Activated naive CD4-positive, alpha-beta T cell treated with anti-CD3 and anti-CD28 coated beads for 36 hours (primary cell): ENCODE measurements around the gene HHLA2. TPM values are rescaled to one million over a fixed set of nuclear protein-coding genes. Genes with fewer than 3 reads are reported as not detected.

Source experiments
- CTCF ChIA-PET: fragments of 350-600 bp; sonication (Branson Sonifier 250); formaldehyde crosslinking; loops from one replicate; lab custom pipeline; 2021; ENCODE audit warnings: antibody characterized with exemption; lab: Charles Lee
- DNase-seq: peaks from one replicate; pipeline ENCODE4 v3.0.0-alpha.2; 2020
- H3K27ac Mint-ChIP-seq: one replicate; pipeline ENCODE4 v1.8.0; 2021; ENCODE audit warnings: mild to moderate bottlenecking, mixed read lengths
- H3K27me3 Mint-ChIP-seq: one replicate; pipeline ENCODE4 v1.8.0; 2021; ENCODE audit warnings: low read depth, mixed read lengths
- H3K36me3 Mint-ChIP-seq: one replicate; pipeline ENCODE4 v1.8.0; 2021; ENCODE audit warnings: low read depth, mixed read lengths
- H3K4me1 Mint-ChIP-seq: one replicate; pipeline ENCODE4 v1.8.0; 2021; ENCODE audit warnings: low read depth, mixed read lengths
- H3K4me3 Mint-ChIP-seq: one replicate; pipeline ENCODE4 v1.8.0; 2021; ENCODE audit warnings: mild to moderate bottlenecking, moderate library complexity, mixed read lengths
- H3K9me3 Mint-ChIP-seq: one replicate; pipeline ENCODE4 v1.8.0; 2021; ENCODE audit warnings: mixed read lengths
- intact Hi-C: fragments of 100-400 bp; cut with micrococcal nuclease; formaldehyde crosslinking; loops from one replicate; pipeline ENCODE4 v1.15.1; 2023
- total RNA-seq, 2 experiments: library from RNA; stranded (reverse); gene quantifications; one replicate each; pipeline ENCODE4 v1.2.3, GENCODE V29; 2021

The HHLA2 gene
- total RNA-seq, 2 experiments from 2014 or later = 0.22 to 0.26 TPM

DNA sequence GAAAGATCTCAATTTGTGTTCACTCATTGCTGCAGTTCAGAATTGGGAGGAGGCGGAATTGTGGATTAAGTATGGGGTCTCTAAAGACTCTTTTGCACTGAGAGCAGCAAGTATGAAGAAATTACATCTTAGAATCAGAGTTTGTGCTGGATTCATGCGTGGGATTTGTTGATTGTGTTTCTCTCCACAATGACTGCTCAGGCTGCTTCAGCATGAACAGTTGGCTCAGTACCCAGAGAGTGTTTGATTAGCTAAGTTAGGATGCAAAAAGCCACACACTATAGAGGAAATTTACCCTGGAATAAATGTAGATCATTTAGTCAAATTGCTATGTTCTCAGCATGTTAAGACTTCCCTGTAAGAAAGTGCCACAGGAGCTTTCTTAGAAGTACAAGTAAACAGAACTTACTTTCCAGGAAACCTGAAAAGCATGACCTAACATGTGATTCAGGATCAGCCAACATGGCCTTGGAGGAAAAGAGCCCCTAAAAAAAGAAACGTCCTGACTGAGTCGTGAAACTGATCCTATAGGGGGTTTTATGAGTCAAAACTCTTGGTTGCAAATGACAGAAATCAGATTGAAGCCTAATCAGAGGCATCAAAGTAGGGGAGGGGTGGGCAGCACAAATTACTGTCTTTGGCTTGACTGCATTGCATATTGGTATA is 32.6 kb downstream of the HHLA2 start:
- intact Hi-C loops = no loop called here
- Mint-ChIP-seq H3K27me3 (no peaks in the 10 kb centered on the region), H3K4me1 (peaks cover 18% of the 10 kb centered on the region), H3K9me3 (peaks cover 8% of the 10 kb centered on the region), H3K27ac (no peak overlapping the region), H3K4me3 (no peak overlapping the region), H3K36me3 (no peaks in the 10 kb centered on the region)
- DNase-seq = no peak
- CTCF ChIA-PET = interaction anchor here (1.3 kb wide), 1 partner anchor 401 kb away, joined by 3 read pairs; no protein-coding TSS in a partner anchor

DNA sequence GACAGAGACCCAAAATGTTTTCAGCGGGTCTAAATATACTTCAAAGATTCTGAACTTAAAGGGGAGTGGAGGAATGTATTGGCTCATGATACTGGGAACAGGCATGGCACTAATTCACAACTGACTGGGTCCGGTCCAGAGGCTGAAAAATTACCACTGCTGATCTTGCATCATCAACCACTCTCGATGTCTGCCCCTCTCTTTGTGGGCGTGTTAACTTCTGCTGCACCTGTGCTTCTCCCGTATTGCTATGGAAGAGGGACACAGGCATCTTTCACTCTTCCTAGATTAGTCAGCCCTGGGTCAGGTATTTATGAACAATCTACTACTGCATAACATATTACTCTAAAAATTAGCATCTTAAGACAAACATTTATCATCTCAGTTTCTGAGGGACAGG is 33.2 kb downstream of the HHLA2 start:
- H3K9me3 Mint-ChIP-seq = peaks cover 8% of the 10 kb centered on the region
- H3K27ac Mint-ChIP-seq = no peak overlapping the region
- CTCF ChIA-PET = no interaction called here
- H3K4me1 Mint-ChIP-seq = peaks cover 18% of the 10 kb centered on the region
- intact Hi-C loops = no loop called here
- DNase-seq = no peak
- no peaks in the 10 kb centered on the region for H3K36me3 Mint-ChIP-seq
- no peaks in the 10 kb centered on the region for H3K27me3 Mint-ChIP-seq
- no peak overlapping the region for H3K4me3 Mint-ChIP-seq

DNA sequence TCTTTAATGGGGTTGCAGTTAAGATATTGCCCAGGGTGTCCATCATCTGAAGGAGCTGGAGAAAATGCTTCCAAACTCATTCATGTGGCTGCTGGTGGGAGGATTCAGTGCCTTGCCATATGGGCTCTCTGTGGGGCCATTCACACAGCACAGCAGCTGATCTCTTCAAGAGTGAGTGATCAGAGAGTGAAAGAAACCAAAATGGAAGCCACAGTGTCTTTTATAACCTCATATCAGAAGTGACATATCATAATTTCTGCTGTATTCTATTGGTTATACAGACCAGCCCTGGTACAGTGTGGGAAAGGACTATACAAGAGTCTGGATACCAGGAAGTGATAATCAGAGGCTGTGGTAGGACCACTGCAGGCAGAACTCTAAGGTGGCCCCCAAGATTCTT is 33.6 kb downstream of the HHLA2 start:
- DNase-seq = no peak
- intact Hi-C loops = no loop called here
- CTCF ChIA-PET = no interaction called here
- Mint-ChIP-seq H3K9me3 (peaks cover 8% of the 10 kb centered on the region), H3K27me3 (no peaks in the 10 kb centered on the region), H3K36me3 (no peaks in the 10 kb centered on the region), H3K27ac (no peak overlapping the region), H3K4me3 (no peak overlapping the region), H3K4me1 (peaks cover 18% of the 10 kb centered on the region)

DNA sequence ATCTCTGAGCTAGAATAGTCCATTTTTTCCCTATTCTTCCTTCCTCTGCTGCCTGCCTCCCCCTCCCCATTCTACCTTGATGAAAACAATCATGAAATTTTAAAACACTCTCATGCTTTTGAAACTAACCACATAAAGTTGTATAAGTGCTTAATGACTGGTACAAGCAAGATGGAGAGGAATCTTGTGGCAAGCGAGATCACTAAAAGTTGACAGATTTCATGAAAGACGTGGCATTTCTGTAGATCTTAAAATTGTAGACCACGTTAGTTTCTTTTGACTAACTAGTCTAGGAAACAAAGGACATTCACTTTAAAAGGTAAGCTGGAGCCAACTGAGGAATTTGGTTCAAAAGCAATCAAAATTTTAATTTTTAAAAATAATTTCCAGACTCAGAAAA is 35.4 kb downstream of the HHLA2 start:
- no peaks in the 10 kb centered on the region for H3K36me3 Mint-ChIP-seq
- no peak overlapping the region for H3K4me3 Mint-ChIP-seq
- H3K27me3 Mint-ChIP-seq = no peaks in the 10 kb centered on the region
- CTCF ChIA-PET = interaction anchor here (1.5 kb wide), 1 partner anchor 14 kb away, joined by 3 read pairs; no protein-coding TSS in a partner anchor
- H3K4me1 Mint-ChIP-seq = peaks cover 18% of the 10 kb centered on the region
- no peak overlapping the region for H3K27ac Mint-ChIP-seq
- peaks cover 5% of the 10 kb centered on the region for H3K9me3 Mint-ChIP-seq
- intact Hi-C loops = no loop called here
- DNase-seq = no peak

DNA sequence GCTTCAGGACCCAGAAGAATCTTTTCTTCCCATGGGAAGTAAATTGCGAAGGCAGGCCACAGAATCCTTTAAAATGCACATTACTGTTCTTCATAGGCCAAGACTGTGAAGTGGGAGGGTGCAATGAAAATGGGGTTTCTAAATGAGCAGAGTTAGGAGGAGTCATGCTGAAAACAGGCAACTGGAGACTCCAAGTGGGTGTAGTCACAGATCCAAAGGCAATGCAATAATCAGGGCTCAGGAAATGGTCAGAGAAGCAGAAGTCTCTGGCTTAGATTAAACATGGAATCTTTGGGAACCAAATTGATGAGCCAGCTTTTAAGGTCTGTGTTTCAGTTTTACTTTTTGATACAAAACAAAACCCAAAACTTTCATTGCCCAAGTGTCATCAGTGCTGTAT is 37.6 kb downstream of the HHLA2 start:
- no peaks in the 10 kb centered on the region for H3K36me3 Mint-ChIP-seq
- H3K27me3 Mint-ChIP-seq = no peaks in the 10 kb centered on the region
- no peak for DNase-seq
- CTCF ChIA-PET = no interaction called here
- H3K4me1 Mint-ChIP-seq = peaks cover 9% of the 10 kb centered on the region
- H3K27ac Mint-ChIP-seq = no peak overlapping the region
- no peak overlapping the region for H3K4me3 Mint-ChIP-seq
- no peaks in the 10 kb centered on the region for H3K9me3 Mint-ChIP-seq
- intact Hi-C loops = no loop called here

DNA sequence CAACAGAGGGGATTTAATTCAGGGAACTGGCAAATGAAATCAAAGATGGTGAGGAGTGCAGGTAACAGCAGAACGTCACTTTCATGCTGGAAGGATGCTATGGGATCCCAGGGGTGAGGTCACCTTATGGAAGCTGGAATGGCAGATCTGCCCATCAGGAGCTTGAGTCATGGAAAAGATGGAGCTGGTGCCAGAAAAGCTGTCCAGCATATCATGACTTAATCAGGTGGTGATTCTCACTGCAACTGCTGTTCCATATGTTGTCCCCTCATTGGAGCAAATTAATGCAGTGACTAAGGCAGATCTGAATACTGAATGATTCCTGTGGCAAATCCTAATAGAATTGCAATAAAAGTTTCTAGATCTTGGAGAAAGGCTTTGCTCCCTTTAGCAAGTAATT is 38.4 kb downstream of the HHLA2 start:
- no peak for DNase-seq
- peaks cover 3% of the 10 kb centered on the region for H3K4me1 Mint-ChIP-seq
- CTCF ChIA-PET = interaction anchor here (0.6 kb wide), 1 partner anchor 592 kb away, joined by 3 read pairs; no protein-coding TSS in a partner anchor
- H3K4me3 Mint-ChIP-seq = no peak overlapping the region
- intact Hi-C loops = no loop called here
- H3K27ac Mint-ChIP-seq = no peak overlapping the region
- no peaks in the 10 kb centered on the region for H3K27me3 Mint-ChIP-seq
- no peaks in the 10 kb centered on the region for H3K9me3 Mint-ChIP-seq
- H3K36me3 Mint-ChIP-seq = no peaks in the 10 kb centered on the region

DNA sequence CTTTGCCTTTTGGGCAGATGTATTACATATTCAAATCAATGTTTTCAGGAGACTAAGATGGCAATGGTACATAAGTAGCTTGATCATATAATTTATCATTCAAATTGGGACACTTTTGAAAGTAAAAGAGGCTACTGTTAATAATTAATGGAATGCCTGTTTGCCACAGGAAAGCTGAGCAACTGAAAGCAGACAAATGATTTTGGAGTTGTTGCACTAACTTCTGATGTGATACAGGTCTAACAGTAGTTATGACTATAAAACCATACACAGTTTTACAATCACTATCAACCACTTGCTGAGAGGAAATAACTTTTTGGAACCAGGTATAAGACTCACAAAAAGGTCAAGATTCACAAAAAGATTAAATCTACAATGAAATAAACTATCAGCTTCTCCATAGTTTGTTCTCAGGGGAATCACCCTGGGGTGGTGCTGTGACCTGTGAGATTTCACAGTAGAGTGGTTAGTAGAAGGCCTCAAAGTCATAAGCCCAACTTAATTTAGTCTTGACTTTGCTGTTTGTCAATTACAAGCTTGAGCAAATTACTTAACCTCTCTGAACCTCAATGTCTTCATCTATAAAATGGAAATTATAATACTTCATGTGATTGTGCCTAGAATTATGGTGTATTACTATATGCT is 42.7 kb downstream of the HHLA2 start:
- Mint-ChIP-seq H3K36me3 (no peaks in the 10 kb centered on the region), H3K4me1 (peaks cover 13% of the 10 kb centered on the region), H3K27me3 (no peaks in the 10 kb centered on the region), H3K9me3 (no peaks in the 10 kb centered on the region), H3K27ac (no peak overlapping the region), H3K4me3 (no peak overlapping the region)
- CTCF ChIA-PET = no interaction called here
- intact Hi-C loops = no loop called here
- no peak for DNase-seq

DNA sequence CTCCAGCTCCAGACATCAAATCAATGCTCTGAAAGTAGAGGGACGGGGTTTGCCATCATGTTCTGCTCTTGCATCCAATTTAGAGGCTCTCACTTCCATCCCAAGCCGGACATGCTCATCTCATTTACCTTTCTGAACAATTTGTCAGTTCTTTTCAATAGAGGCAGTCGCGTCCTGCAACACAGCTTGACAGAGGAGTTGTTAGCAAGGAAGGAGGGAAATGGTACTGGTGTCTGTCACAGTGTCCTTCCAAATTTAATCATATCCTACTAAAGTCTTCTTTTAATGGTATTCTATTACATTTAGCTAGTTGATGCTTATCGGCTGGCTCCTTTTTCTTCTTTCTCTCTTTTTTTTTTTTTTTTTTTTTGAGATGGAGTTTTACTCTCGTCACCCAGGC is 45.6 kb downstream of the HHLA2 start:
- H3K4me3 Mint-ChIP-seq = no peak overlapping the region
- H3K9me3 Mint-ChIP-seq = no peaks in the 10 kb centered on the region
- H3K4me1 Mint-ChIP-seq = peaks cover 13% of the 10 kb centered on the region
- no peaks in the 10 kb centered on the region for H3K27me3 Mint-ChIP-seq
- no peak overlapping the region for H3K27ac Mint-ChIP-seq
- no peak for DNase-seq
- CTCF ChIA-PET = interaction anchor here (0.6 to 0.9 kb wide), 2 partner anchors 46 to 681 kb away, joined by 3 to 4 read pairs; no protein-coding TSS in a partner anchor
- intact Hi-C loops = loop anchor here (2.0 to 5.0 kb wide), 3 partner anchors 47 to 135 kb away; no protein-coding TSS in a partner anchor
- H3K36me3 Mint-ChIP-seq = no peaks in the 10 kb centered on the region

DNA sequence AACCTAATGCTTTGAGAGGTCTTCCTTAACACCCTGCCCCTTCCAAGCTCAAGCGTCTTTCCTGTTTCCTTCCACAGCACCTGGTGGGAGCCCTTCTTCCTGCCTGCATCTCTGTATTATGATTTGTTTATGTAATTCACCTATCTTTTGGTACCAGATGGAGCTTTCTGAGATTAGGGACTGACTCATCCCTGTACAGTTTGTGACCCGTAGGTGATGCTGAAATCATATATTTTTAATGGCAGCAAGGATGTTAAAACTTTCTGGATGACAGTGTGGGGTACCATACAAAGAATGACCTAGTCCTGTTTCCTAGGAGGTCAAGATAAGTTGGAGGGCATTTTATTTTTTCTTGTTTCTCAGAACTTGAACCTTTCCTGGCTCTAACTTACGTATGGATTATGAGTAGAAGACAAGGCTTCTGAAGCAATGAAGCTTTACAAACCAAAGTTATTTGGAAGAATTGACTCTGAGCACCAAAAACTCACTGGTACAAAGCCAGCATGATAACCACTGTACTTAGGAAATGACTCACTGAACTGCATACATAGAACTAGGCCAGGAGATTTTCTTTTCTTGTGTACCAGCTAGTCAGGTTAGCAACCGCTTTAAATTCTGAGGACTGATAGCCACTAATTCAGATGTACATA is 46.6 kb downstream of the HHLA2 start:
- no peaks in the 10 kb centered on the region for H3K27me3 Mint-ChIP-seq
- peaks cover 13% of the 10 kb centered on the region for H3K4me1 Mint-ChIP-seq
- H3K36me3 Mint-ChIP-seq = no peaks in the 10 kb centered on the region
- H3K27ac Mint-ChIP-seq = no peak overlapping the region
- no peak overlapping the region for H3K4me3 Mint-ChIP-seq
- intact Hi-C loops = loop anchor here (2.0 to 5.0 kb wide), 3 partner anchors 46 to 134 kb away; no protein-coding TSS in a partner anchor
- CTCF ChIA-PET = interaction anchor here (0.6 to 1.8 kb wide), 5 partner anchors 39 to 285 kb away, joined by 3 to 7 read pairs (median 3); no protein-coding TSS in a partner anchor
- DNase-seq = no peak
- H3K9me3 Mint-ChIP-seq = no peaks in the 10 kb centered on the region

DNA sequence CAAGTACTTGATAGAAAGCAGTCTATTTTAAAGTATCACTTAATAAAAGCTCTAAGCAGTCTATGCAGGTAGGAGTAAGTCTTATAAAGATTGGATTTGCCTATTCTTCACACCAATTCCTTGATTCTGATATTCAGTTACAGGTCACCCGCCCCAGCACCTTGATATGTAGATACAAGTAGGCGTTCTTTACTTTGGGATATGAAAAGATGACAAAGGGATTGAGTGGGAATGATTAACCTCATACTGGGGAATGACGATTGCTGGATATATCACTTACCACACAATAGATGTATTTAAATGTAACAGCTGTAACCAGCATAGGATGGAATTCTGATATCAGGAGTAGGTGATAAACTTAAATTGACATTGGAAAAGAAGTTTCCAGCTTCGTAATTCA is 47.1 kb downstream of the HHLA2 start:
- Mint-ChIP-seq H3K9me3 (no peaks in the 10 kb centered on the region), H3K36me3 (no peaks in the 10 kb centered on the region), H3K4me1 (peaks cover 13% of the 10 kb centered on the region), H3K27ac (no peak overlapping the region), H3K27me3 (no peaks in the 10 kb centered on the region), H3K4me3 (no peak overlapping the region)
- intact Hi-C loops = loop anchor here (2.0 to 5.0 kb wide), 3 partner anchors 45 to 134 kb away; no protein-coding TSS in a partner anchor
- DNase-seq = no peak
- CTCF ChIA-PET = interaction anchor here (0.7 to 1.8 kb wide), 4 partner anchors 40 to 510 kb away, joined by 3 to 7 read pairs (median 4); no protein-coding TSS in a partner anchor

DNA sequence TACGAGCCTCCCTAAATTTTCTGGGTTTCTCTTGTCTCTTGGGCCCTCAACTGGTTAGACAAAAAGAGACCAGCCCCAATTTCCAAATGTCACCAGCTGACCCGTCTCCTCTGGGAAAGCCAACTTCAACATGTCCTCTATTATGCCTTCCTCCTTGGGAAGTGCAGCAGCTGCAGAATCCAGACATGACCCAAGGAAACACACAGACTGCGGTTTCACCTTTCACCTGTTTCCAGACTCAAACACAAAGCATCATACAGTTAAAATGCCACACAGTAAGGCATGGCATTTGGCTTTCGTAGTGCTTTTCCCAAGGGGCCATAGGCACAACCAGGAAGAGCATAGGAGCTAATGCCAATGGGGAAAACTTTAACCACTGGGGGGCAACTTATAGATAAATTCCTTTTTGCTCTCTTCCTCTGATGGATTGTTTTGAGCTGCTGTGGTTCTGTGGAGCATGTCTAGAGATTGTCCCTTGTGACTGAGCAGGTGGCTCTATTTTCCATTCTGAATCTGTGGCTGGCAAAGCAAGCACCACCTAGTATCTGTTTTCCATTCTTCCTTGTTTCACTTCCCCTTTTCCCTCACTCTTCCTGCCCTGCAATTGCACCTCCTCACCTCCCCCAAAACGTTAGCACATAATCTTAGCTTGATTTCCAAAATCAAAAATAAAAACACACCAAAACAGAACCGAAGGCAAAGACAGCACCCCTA is 49.3 kb downstream of the HHLA2 start:
- no peaks in the 10 kb centered on the region for H3K36me3 Mint-ChIP-seq
- peaks cover 9% of the 10 kb centered on the region for H3K4me1 Mint-ChIP-seq
- H3K4me3 Mint-ChIP-seq = no peak overlapping the region
- no peaks in the 10 kb centered on the region for H3K9me3 Mint-ChIP-seq
- intact Hi-C loops = no loop called here
- CTCF ChIA-PET = interaction anchor here (1.1 to 1.3 kb wide), 3 partner anchors 13 to 418 kb away, joined by 3 to 6 read pairs (median 3); no protein-coding TSS in a partner anchor
- no peak for DNase-seq
- H3K27me3 Mint-ChIP-seq = no peaks in the 10 kb centered on the region
- H3K27ac Mint-ChIP-seq = no peak overlapping the region
